HepG2 (cell line): Measurements from ENCODE around the gene QRFPR. TPM values are rescaled to one million over a fixed set of nuclear protein-coding genes. Genes with fewer than 3 reads are reported as not detected.

Experiments used
- ATAC-seq: fragments of 200-7000 bp; cut with Tn5 transposase; 3 replicates; pipeline ENCODE4 v1.9.1; 2020; ENCODE audit warnings: mild to moderate bottlenecking, moderate library complexity
- BruUV-seq: library from RNA; stranded (reverse); fragments of 400-500 nt; replicated peaks from 2 replicates; lab custom pipeline; 2021; lab: Mats Ljungman, UMichigan
- CTCF ChIA-PET: fragments of 300-600 bp; formaldehyde crosslinking; extraction: SDS; loops from one replicate; lab custom pipeline; 2021; ENCODE audit warnings: low total read pairs, inconsistent platforms, low intra/inter-chr PET ratio; lab: Yijun Ruan, JAX
- POLR2A ChIA-PET: fragments of 350-600 bp; sonication (Branson Sonifier 250); formaldehyde crosslinking; loops from one replicate; lab custom pipeline; 2020; ENCODE audit warnings: antibody characterized with exemption, inconsistent platforms; lab: Yijun Ruan, JAX
- DNase-seq: peaks from one replicate; pipeline ENCODE4 v3.0.0-alpha.2; 2015; ENCODE audit warnings: low spot score
- FAIRE-seq: peaks from 3 replicates; lab custom pipeline; 2011; peaks lifted over from hg19 to GRCh38; lab: Jason Lieb, UNC
- H2AFZ ChIP-seq: one replicate; pipeline ENCODE4 v1.6.1; 2011; ENCODE audit warnings: low read length, inconsistent platforms
- H3K27ac ChIP-seq: fragments of 300-600 bp; 3 replicates; pipeline ENCODE4 v1.8.0; 2011; ENCODE audit warnings: mixed run types, mild to moderate bottlenecking, mixed read lengths, low read length, inconsistent platforms; ENCODE audit not compliant: insufficient read depth; ENCODE audit errors: extremely low read length
- H3K27me3 ChIP-seq, 2 experiments: fragments of 200-600 bp in 1 of 2; 2 replicates in 1 of 2; 3 replicates in 1 of 2; pipeline versions ENCODE4 v1.6.0 to v1.8.0; 2011; ENCODE audit warnings: low read length in 2 of 2, mild to moderate bottlenecking in 2 of 2, moderate library complexity in 2 of 2, inconsistent platforms in 1 of 2; ENCODE audit not compliant: insufficient read depth in 2 of 2, control insufficient read depth in 1 of 2
- H3K36me3 ChIP-seq, 2 experiments: fragments of 200-600 bp in 1 of 2; replicated peaks in 1 of 2; 2 replicates in 1 of 2; 3 replicates in 1 of 2; pipeline versions ENCODE4 v1.5.1 to v1.8.0; 2011; ENCODE audit warnings: low read length in 2 of 2, inconsistent platforms in 1 of 2; ENCODE audit not compliant: insufficient read depth in 2 of 2, control insufficient read depth in 1 of 2
- H3K4me1 ChIP-seq: 2 replicates; pipeline ENCODE4 v1.5.1; 2012; ENCODE audit warnings: low read length, inconsistent platforms; ENCODE audit not compliant: insufficient read depth
- H3K4me2 ChIP-seq: 2 replicates; pipeline ENCODE4 v1.6.0; 2011; ENCODE audit warnings: low read depth, low read length, inconsistent platforms
- H3K4me3 ChIP-seq, 3 experiments: fragments of 200-600 bp in 1 of 3; sonication (generic), shearing (Covaris generic) in 1 of 3; replicated peaks in 1 of 3; 2 replicates each; pipeline ENCODE4 v1.5.1; 2011 to 2016; ENCODE audit warnings: low read length in 3 of 3, inconsistent platforms in 2 of 3, low read depth in 2 of 3, mild to moderate bottlenecking in 2 of 3, control low read depth in 1 of 3, mixed read lengths in 1 of 3; ENCODE audit not compliant: insufficient read depth in 1 of 3
- H3K79me2 ChIP-seq: one replicate; pipeline ENCODE4 v1.6.1; 2011; ENCODE audit warnings: low read length, inconsistent platforms; ENCODE audit not compliant: insufficient read depth
- H3K9ac ChIP-seq: 2 replicates; pipeline ENCODE4 v1.6.0; 2011; ENCODE audit warnings: mild to moderate bottlenecking, low read depth, low read length, inconsistent platforms; ENCODE audit not compliant: insufficient read depth
- H3K9me3 ChIP-seq: 2 replicates; pipeline ENCODE4 v1.5.1; 2012; ENCODE audit warnings: mild to moderate bottlenecking, low read length
- H4K20me1 ChIP-seq: 2 replicates; pipeline ENCODE4 v1.6.0; 2011; ENCODE audit warnings: inconsistent platforms, mild to moderate bottlenecking, low read length, moderate library complexity; ENCODE audit not compliant: insufficient read depth
- ATAD3A ChIP-seq: sonication (generic); formaldehyde crosslinking; IDR thresholded peaks from 2 replicates; pipeline ENCODE4 v1.4.0; 2020; ENCODE audit warnings: missing genetic modification reagents
- CBX5 ChIP-seq: sonication (generic); formaldehyde crosslinking; IDR thresholded peaks from 2 replicates; pipeline ENCODE4 v1.4.0; 2020; ENCODE audit warnings: missing genetic modification reagents, borderline replicate concordance
- EZH2 ChIP-seq: conservative IDR thresholded peaks from 2 replicates; pipeline ENCODE4 v1.6.1; 2012; ENCODE audit warnings: mild to moderate bottlenecking, low read depth, low read length, moderate library complexity
- FOXO4 ChIP-seq: sonication (generic); formaldehyde crosslinking; conservative IDR thresholded peaks from 2 replicates; pipeline ENCODE4 v1.8.1; 2023; ENCODE audit warnings: missing genetic modification reagents
- NFYC ChIP-seq: IDR thresholded peaks from 2 replicates; pipeline ENCODE4 v1.6.1; 2016; ENCODE audit warnings: missing genetic modification reagents, missing compliant biosample characterization
- NR2F1 ChIP-seq, 2 experiments: fragments of 450-650 bp in 1 of 2; formaldehyde crosslinking in 1 of 2; IDR thresholded peaks; 2 replicates each; pipeline versions ENCODE4 v1.5.0 to v1.6.1; 2016 to 2020; ENCODE audit warnings: mild to moderate bottlenecking in 1 of 2, missing compliant biosample characterization in 1 of 2, missing genetic modification reagents in 1 of 2, moderate library complexity in 1 of 2
- PCBP2 ChIP-seq: fragments of 200-400 bp; formaldehyde crosslinking; optimal IDR thresholded peaks from 2 replicates; pipeline ENCODE3; 2018; ENCODE audit warnings: low read length, low read depth; ENCODE audit not compliant: poor library complexity, severe bottlenecking
- SP5 ChIP-seq: IDR thresholded peaks from 2 replicates; pipeline ENCODE4 v1.6.1; 2016; ENCODE audit warnings: low read depth, borderline replicate concordance
- SRSF1 ChIP-seq: fragments of 200-400 bp; formaldehyde crosslinking; optimal IDR thresholded peaks from 2 replicates; pipeline ENCODE3; 2017; ENCODE audit warnings: mild to moderate bottlenecking, low read depth, low read length, moderate library complexity
- TCF7 ChIP-seq: sonication (generic); IDR thresholded peaks from 2 replicates; pipeline ENCODE4 v1.6.1; 2016; ENCODE audit warnings: antibody characterized with exemption, low read depth
- ZKSCAN8 ChIP-seq: IDR thresholded peaks from 2 replicates; pipeline ENCODE4 v1.6.1; 2016; ENCODE audit warnings: borderline replicate concordance, missing genetic modification reagents, missing compliant biosample characterization
- ZNF253 ChIP-seq: sonication (generic); formaldehyde crosslinking; IDR thresholded peaks from 2 replicates; pipeline ENCODE4 v1.8.0; 2022; ENCODE audit warnings: mild to moderate bottlenecking, missing genetic modification reagents, borderline replicate concordance
- ZNF260 ChIP-seq: sonication (generic); formaldehyde crosslinking; IDR thresholded peaks from 2 replicates; pipeline ENCODE4 v1.4.0; 2020; ENCODE audit warnings: missing genetic modification reagents, low read depth, mild to moderate bottlenecking, borderline replicate concordance
- ZNF331 ChIP-seq: sonication (generic); formaldehyde crosslinking; IDR thresholded peaks from 2 replicates; pipeline ENCODE4 v1.4.0; 2020; ENCODE audit warnings: missing genetic modification reagents
- ZNF740 ChIP-seq: sonication (generic); formaldehyde crosslinking; IDR thresholded peaks from 2 replicates; pipeline ENCODE4 v1.4.0; 2020; ENCODE audit warnings: missing genetic modification reagents
- ZZZ3 ChIP-seq: sonication (generic); formaldehyde crosslinking; IDR thresholded peaks from 2 replicates; pipeline ENCODE4 v1.4.0; 2020; ENCODE audit warnings: missing genetic modification reagents, mild to moderate bottlenecking, borderline replicate concordance
- WGBS: methylation state at CpG from one replicate; pipeline ENCODE4 v1.1.6; 2017; ENCODE audit warnings: low lambda C conversion rate; 5-methylcytosine and 5-hydroxymethylcytosine counted together
- in situ Hi-C: cut with HindIII; loops from 2 replicates; pipeline ENCODE4 v1.10.0; 2017; ENCODE audit warnings: low pct_unique_long_range_greater_than_20kb; ENCODE audit not compliant: extremely low pct_ligation_motif_present
- intact Hi-C: fragments of 100-400 bp; cut with micrococcal nuclease; formaldehyde crosslinking; loops from one replicate; pipeline ENCODE4 v1.10.0; 2022; ENCODE audit not compliant: unreplicated experiment
- polyA plus RNA-seq, 8 experiments: library from polyadenylated mRNA; depleted of rRNA in 3 of 8; stranded (reverse) in 7 of 8; unstranded in 1 of 8; fragments of >200 nt; fragmentation: Illumina TruSeq in 4 of 8; extraction: Trizol in 4 of 8; gene quantifications; 2 replicates each; pipeline versions ENCODE4 v1.2.1 to v1.2.3, GENCODE V29; 2011 to 2016; ENCODE audit warnings: low read depth in 4 of 8, missing spikeins in 1 of 8, mixed read lengths in 1 of 8; ENCODE audit not compliant: insufficient read depth in 1 of 8
- total RNA-seq, 5 experiments: library from RNA; depleted of rRNA; stranded (reverse); fragments of >200 nt; fragmentation: Illumina TruSeq; extraction: Trizol; gene quantifications; 2 replicates each; pipeline ENCODE4 v1.2.3, GENCODE V29; 2016; ENCODE audit warnings: low read depth in 1 of 5

Gene QRFPR
- total and polyA plus RNA-seq, 2 of the 13 experiments (the other 11 are each of a cell fraction or from before 2014, with no cell fraction given), result not detected

DNA sequence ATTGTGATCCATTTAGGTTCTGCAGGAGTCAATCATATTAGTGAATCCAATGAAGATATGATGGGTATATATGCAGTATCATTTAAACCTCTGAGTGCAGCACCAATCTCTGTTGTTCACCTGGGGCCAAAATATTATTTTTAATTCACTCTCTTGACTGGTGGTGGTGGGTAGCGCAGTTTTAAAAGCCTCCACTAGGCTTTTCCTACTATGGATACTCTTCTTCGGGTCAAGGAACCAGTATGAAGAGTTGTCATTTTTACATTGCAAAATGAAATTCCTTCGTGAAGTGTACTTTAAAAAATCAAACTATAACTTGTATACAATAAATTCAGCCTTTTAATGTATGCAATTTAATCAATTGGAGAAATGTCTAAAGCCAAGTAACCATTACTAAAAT, 56.5 kb downstream of the QRFPR start:
- ATAC-seq, result no peak
- H3K4me2 ChIP-seq, result no peak overlapping the region
- no TSS peak for BruUV-seq
- intact Hi-C loops (no loop called here), in situ Hi-C loops (no loop called here)
- TF ChIP-seq ZNF331 (CRISPR knock-in tag) (no peak), NR2F1 (CRISPR knock-in tag; IDR thresholded peaks at IDR 0.05) (no peak), FOXO4 (no peak), ZNF260 (CRISPR knock-in tag) (no peak), CBX5 (CRISPR knock-in tag) (no peak), EZH2 (no peak)
- no peaks in the 10 kb centered on the region for H3K27me3 ChIP-seq
- H3K4me3 ChIP-seq, result no peak overlapping the region
- no peak overlapping the region for H3K27ac ChIP-seq
- DNase-seq, result no peak
- no peaks in the 10 kb centered on the region for H3K4me1 ChIP-seq
- no peak overlapping the region for H2AFZ ChIP-seq
- no peaks in the 10 kb centered on the region for H3K9me3 ChIP-seq
- H3K9ac ChIP-seq, result no peak overlapping the region
- no peaks in the 10 kb centered on the region for H3K79me2 ChIP-seq
- 32% methylated on average over 3 of the region's 3 CpGs for WGBS
- H4K20me1 ChIP-seq, result no peaks in the 10 kb centered on the region
- POLR2A ChIA-PET, result no interaction called here
- H3K36me3 ChIP-seq, result no peaks in the 10 kb centered on the region
- no peak for FAIRE-seq
- CTCF ChIA-PET, result no interaction called here

DNA sequence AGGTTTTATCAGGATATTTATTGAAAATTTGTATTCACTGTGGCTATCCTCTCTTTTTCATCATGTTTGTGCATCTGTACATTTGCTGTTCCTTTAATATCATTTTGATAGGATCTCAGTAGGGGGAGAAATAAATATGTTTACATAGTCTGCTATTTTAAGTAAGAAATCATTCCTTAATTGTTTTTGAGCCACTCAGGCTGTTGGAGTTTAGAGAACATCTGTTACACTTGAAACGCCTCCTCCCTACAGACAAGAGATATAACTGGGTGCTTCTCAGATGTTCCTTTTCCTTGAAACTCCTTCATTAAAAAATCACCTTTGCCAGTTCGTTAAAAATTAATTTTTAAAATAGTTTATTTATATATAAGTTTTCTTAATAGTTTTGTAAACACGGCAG, 59.4 kb downstream of the QRFPR start:
- no peaks in the 10 kb centered on the region for H3K9me3 ChIP-seq
- no peak overlapping the region for H2AFZ ChIP-seq
- BruUV-seq, result no TSS peak
- H4K20me1 ChIP-seq, result no peaks in the 10 kb centered on the region
- in situ Hi-C loops (no loop called here), intact Hi-C loops (no loop called here)
- no peak overlapping the region for H3K4me3 ChIP-seq
- DNase-seq (no peak), ATAC-seq (no peak), FAIRE-seq (no peak)
- POLR2A ChIA-PET, result no interaction called here
- no peaks in the 10 kb centered on the region for H3K4me1 ChIP-seq
- no peak overlapping the region for H3K9ac ChIP-seq
- no peaks in the 10 kb centered on the region for H3K79me2 ChIP-seq
- CTCF ChIA-PET, result no interaction called here
- H3K27ac ChIP-seq, result no peak overlapping the region
- 1% methylated on average over 3 of the region's 3 CpGs for whole genome bisulfite sequencing
- no peak overlapping the region for H3K4me2 ChIP-seq
- no peaks in the 10 kb centered on the region for H3K27me3 ChIP-seq
- no peaks in the 10 kb centered on the region for H3K36me3 ChIP-seq
- no peak for TF ChIP-seq ZNF253 (CRISPR knock-in tag)
- TF ChIP-seq ATAD3A (CRISPR knock-in tag), result no peak
- TF ChIP-seq NFYC (CRISPR knock-in tag), result no peak
- no peak for TF ChIP-seq TCF7
- TF ChIP-seq PCBP2, result no peak
- TF ChIP-seq ZNF740 (CRISPR knock-in tag), result no peak
- TF ChIP-seq ZKSCAN8 (CRISPR knock-in tag), result no peak
- no peak for TF ChIP-seq SRSF1
- no peak for TF ChIP-seq ZZZ3 (CRISPR knock-in tag)
- no peak for TF ChIP-seq SP5 (CRISPR knock-in tag)
